SKM-1 treated with dmso at 0.1 percent for 144 hours (cell line): ENCODE measurements around the gene ACCSL.

Experiments
- DNase-seq: peaks from one replicate; lab custom pipeline; 2025; ENCODE audit not compliant: unreplicated experiment; lab: John Stamatoyannopoulos, UW

The ACCSL gene

DNA sequence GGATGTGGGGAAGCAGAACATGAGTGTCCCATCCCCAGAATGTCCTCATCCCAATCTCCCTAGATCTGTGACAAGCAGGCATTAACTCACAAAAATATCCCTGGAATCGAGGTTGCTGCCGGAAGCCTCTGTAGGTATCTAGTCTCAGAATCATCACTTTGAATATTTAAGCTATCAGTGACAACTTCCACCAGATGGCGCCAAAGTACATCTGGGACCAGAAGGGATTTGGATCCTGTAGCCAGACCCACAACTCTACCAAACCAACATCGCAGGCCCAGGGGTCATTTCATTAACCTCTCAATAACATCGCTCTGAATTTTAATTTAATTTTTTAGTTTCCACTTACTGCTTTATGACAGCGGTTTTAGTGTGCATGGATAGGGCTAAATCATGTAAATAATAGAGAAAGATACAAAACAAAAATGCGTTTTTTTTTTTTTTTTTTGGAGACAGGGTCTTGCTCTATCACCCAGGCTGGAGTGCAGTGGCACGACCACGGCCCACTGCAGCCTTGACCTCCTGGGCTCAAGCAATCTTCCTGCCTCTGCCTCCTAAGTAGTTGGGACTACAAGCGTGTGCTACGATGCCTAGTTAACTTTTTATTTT lies 46.6 kb downstream of the ACCSL start:
- DNase-seq = peak; percentile 64

DNA sequence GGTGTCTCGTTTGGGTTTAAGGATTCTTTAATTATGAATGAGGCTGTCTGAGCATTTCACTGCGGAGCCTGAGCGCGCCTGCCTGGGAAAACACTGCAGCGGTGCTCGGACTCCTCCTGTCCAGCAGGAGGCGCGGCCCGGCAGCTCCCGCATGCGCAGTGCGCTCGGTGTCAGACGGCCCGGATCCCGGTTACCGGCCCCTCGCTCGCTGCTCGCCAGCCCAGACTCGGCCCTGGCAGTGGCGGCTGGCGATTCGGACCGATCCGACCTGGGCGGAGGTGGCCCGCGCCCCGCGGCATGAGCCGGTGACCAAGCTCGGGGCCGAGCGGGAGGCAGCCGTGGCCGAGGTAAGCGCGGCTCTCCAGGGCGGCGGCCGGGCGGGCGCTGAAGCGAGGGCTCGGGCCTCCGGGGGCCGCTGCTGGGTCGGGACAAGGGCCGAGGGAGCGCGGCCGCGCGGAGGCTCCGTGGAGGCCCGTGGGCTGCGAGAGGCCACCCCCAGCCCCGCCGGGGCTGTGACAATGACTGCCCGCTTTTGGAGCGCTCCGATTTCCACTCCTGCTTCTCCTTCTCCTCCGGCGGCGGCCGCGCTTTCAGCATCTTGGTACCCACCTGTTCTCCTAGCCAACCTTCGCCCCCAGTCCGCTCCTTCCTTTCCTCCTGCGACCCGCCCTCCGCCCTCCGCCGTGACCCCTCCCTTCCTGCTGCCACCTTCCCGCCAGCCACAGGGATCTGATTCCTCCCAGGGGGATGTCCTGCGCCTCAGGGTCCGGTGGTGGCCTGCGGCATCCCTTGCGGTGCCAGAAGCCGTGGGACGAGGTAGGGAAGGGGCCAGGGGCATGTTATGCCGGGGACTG lies 48.0 kb downstream of the ACCSL start, which contains the start of gene EXT2:
EXT2 (plus strand) TSS at position 173 of the 854 bp plus-strand sequence. CDS start 12,035 bp downstream, outside the sequence.
- peak; percentile 81 for DNase-seq

GRCh38 chr11:44096360-44097185 lies 48.8 kb downstream of the ACCSL start:
- no peak for DNase-seq

- no peak for DNase-seq
These were observed 50.0 kb downstream of the ACCSL start for GRCh38 chr11:44097821-44098220.

GRCh38 chr11:44101098-44101497 lies 53.3 kb downstream of the ACCSL start:
- DNase-seq = no peak

GRCh38 chr11:44104481-44105294 lies 56.9 kb downstream of the ACCSL start:
- DNase-seq = no peak

DNA sequence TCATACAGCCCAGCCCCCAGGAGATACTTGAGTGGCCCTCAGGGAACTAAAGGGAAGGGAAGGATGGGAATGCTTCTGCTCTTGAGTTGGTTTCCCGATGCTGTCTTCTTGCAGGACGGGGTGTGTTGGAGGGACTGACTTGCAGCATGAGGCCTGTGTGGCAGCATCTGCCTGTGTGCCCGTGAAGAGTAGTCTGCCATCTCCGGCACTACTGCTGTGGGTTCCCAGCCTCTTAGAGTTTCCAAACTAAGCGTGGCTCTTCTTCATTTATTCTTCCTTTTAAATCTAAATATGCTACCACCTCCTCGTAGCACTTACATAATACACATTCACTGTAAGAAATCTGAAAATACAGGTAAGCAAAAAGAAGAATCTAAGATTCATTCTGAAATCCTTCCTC lies 60.5 kb downstream of the ACCSL start:
- DNase-seq = no peak
